Heart left ventricle (tissue), 16 donors: Measurements from ENCODE around the gene FUOM. TPM values are rescaled to one million over a fixed set of nuclear protein-coding genes. Genes with fewer than 3 reads are reported as not detected.

ENCODE experiments used
- ATAC-seq, 4 donors: fragments of 200-7000 bp; cut with Tn5 transposase; one replicate each; pipeline ENCODE4 v1.9.1; 2020 to 2022; ENCODE audit warnings: moderate library complexity in 4 of 4, mild to moderate bottlenecking in 3 of 4, moderate number of reproducible peaks in 1 of 4
- DNase-seq, 5 donors: peaks; one replicate each; pipeline ENCODE4 v3.0.0-alpha.2; 2020
- H3K27ac ChIP-seq, 12 donors: fragments of 200-600 bp; sonication (generic) in 4 of 12; one replicate each; pipeline versions ENCODE4 v1.5.0 to v1.8.0; 2016 to 2022; ENCODE audit warnings: mild to moderate bottlenecking in 2 of 12
- H3K27me3 ChIP-seq, 9 donors: fragments of 200-600 bp; sonication (generic) in 2 of 9; one replicate each; pipeline versions ENCODE4 v1.5.1 to v1.8.0; 2016 to 2022; ENCODE audit warnings: mild to moderate bottlenecking in 3 of 9
- H3K36me3 ChIP-seq, 9 donors: fragments of 200-600 bp; sonication (generic) in 2 of 9; one replicate each; pipeline versions ENCODE4 v1.5.0 to v1.8.0; 2018 to 2022; ENCODE audit warnings: mild to moderate bottlenecking in 2 of 9
- H3K4me1 ChIP-seq, 12 donors: fragments of 200-600 bp; sonication (generic) in 4 of 12; one replicate each; pipeline versions ENCODE4 v1.5.0 to v1.8.0; 2016 to 2022; ENCODE audit warnings: mild to moderate bottlenecking in 3 of 12
- H3K4me3 ChIP-seq, 12 donors: fragments of 200-600 bp; sonication (generic) in 4 of 12; one replicate each; pipeline versions ENCODE4 v1.5.0 to v1.8.0; 2017 to 2022; ENCODE audit warnings: mild to moderate bottlenecking in 9 of 12, moderate library complexity in 4 of 12
- H3K9me3 ChIP-seq, 12 donors: fragments of 200-600 bp; sonication (generic) in 4 of 12; one replicate each; pipeline versions ENCODE4 v1.5.0 to v1.8.0; 2016 to 2022; ENCODE audit warnings: mild to moderate bottlenecking in 1 of 12
- CTCF ChIP-seq, 12 donors: fragments of 200-600 bp; sonication (generic) in 4 of 12; IDR thresholded peaks; one replicate each; pipeline versions ENCODE4 v1.5.0 to v1.8.0; 2018 to 2022; ENCODE audit warnings: antibody characterized with exemption in 12 of 12, mild to moderate bottlenecking in 5 of 12
- POLR2A ChIP-seq, 2 donors: fragments of 450-650 bp; IDR thresholded peaks; one replicate each; pipeline ENCODE4 v1.6.1; 2017; ENCODE audit warnings: antibody characterized with exemption in 2 of 2, mild to moderate bottlenecking in 2 of 2, moderate library complexity in 2 of 2
- WGBS, 4 donors: extraction: QIAGEN DNeasy Blood & Tissue Kit in 2 of 4; methylation state at CpG; one replicate each; pipeline versions ENCODE4 v1.1.5 to v1.1.7; 2013 to 2018; 5-methylcytosine and 5-hydroxymethylcytosine counted together
- intact Hi-C, 10 donors: fragments of 100-400 bp; cut with DNase I; formaldehyde crosslinking; loops; one replicate each; pipeline versions ENCODE4 v1.11.1 to v1.14.2; 2022
- polyA plus RNA-seq, 2 donors: library from polyadenylated mRNA; stranded (reverse); fragments of 200-250 nt; gene quantifications; one replicate each; pipeline ENCODE4 v1.2.3, GENCODE V29; 2013
- total RNA-seq, 9 donors: library from RNA; depleted of rRNA in 2 of 9; stranded (reverse); fragments of >200 nt in 2 of 9; fragmentation: NEBNext Ultra II Directional in 3 of 9; extraction: Animal tissue kit (Norgen Biotek cat#: 25700) in 3 of 9; gene quantifications; one replicate each; pipeline versions ENCODE4 v1.1.0 to v1.2.4, GENCODE V29; 2016 to 2023
- donor health status: ischemic (EF 13 %, LVEDD 7.1; RV severe dilation, severe dysfunction).
- donor health status: healthy with polysubstance abuse.
- donor health status: DM: no; HTN: yes; CAD: no.
- donor health status: DM: no; HTN: no; CAD: no.
- donor health status: ischemic (EF 25% LVEDD 6.9; RV normal size, moderate dysfunction).
- donor health status: ischemic (EF 25% LVEDD 5.7; RV mildly dilated, moderate dysfunction).
- donor health status: healthy.
- donor health status: DM: yes; HTN: yes; CAD: no.
- donor health status: ischemic (EF 35%, LVEDD 5.7; RV mildly dilated, moderate dysfunction).
- donor health status: nonischemic (EF 11% LVEDD 7.7; RV severe dilation, severe dysfunction).
- donor health status: DM: yes; HTN: yes; CAD: no.
- donor health status: PGD.
- donor health status: ischemic (EF 29% LVEDD 5.4; RV normal size, mild dysfunction).
- donor health status: nonischemic (EF 23%, LVEDD 6.1; RV moderate dilation, normal function).

The FUOM gene
- total and polyA plus RNA-seq, 11 donors = 4.3 to 24.1 (median 8.4) TPM

- intact Hi-C loops = no loop called here
- Histone ChIP-seq H3K4me1 (peaks cover 0 to 25% (median 17%) of the 10 kb centered on the region in 12 donors), H3K36me3 (peaks cover 0 to 34% (median 24%) of the 10 kb centered on the region in 9 donors), H3K27ac (peak within 1 kb of the TSS; percentile 81 to 96 (median 88)), H3K27me3 (no peaks in the 10 kb centered on the region), H3K4me3 (peak within 1 kb of the TSS; percentile 35 to 93 (median 80)), H3K9me3 (no peaks in the 10 kb centered on the region)
- 1 to 2% (median 1%) methylated on average over 29 to 89 of the region's 89 CpGs for WGBS, 4 donors
- peak; percentile 97 to 99 (median 98) for DNase-seq
- TF ChIP-seq CTCF (IDR thresholded peaks at IDR 0.05) = no peak
- peak in 1 of 2 donors; percentile 85 for TF ChIP-seq POLR2A (IDR thresholded peaks at IDR 0.05)
- ATAC-seq = peak; percentile 96 to 99 (median 98)
Measured at GRCh38 chr10:133373174-133374090, 15.6 kb upstream of the FUOM start, which contains the start of gene ECHS1. Gene ECHS1 (minus strand): TSS chr10:133373354. CDS start chr10:133373333, 21 bp downstream.

- H3K9me3 ChIP-seq = no peaks in the 10 kb centered on the region
- DNase-seq = peak in 2 of 5 donors; percentile 43 to 69
- peak in 1 of 4 donors; percentile 2 for ATAC-seq
- H3K27me3 ChIP-seq = no peaks in the 10 kb centered on the region
- peaks cover 0 to 43% (median 31%) of the 10 kb centered on the region in 9 donors for H3K36me3 ChIP-seq
- peaks cover 0 to 19% (median 12%) of the 10 kb centered on the region in 12 donors for H3K4me1 ChIP-seq
- H3K4me3 ChIP-seq = peak overlapping the region in 11 of 12 donors; percentile 10 to 93 (median 79)
- intact Hi-C loops = no loop called here
- peak overlapping the region in 1 of 12 donors; percentile 87 for H3K27ac ChIP-seq
- TF ChIP-seq POLR2A (IDR thresholded peaks at IDR 0.05) (no peak), CTCF (IDR thresholded peaks at IDR 0.05) (no peak)
- 22 to 42% (median 39%) methylated on average over 7 to 20 of the region's 20 CpGs for WGBS, 4 donors
Measured at GRCh38 chr10:133372507-133372906, 14.7 kb upstream of the FUOM start.

- DNase-seq (no peak), ATAC-seq (no peak)
- H3K4me3 ChIP-seq = no peak overlapping the region
- H3K36me3 ChIP-seq = peaks cover 2 to 64% (median 53%) of the 10 kb centered on the region in 9 donors
- H3K27ac ChIP-seq = no peak overlapping the region
- no peaks in the 10 kb centered on the region for H3K27me3 ChIP-seq
- H3K9me3 ChIP-seq = no peaks in the 10 kb centered on the region
- WGBS, 4 donors = 90 to 94% (median 93%) methylated on average over 18 to 24 of the region's 24 CpGs
- H3K4me1 ChIP-seq = peaks cover 0 to 18% (median 12%) of the 10 kb centered on the region in 12 donors
- intact Hi-C loops = no loop called here
- TF ChIP-seq CTCF (IDR thresholded peaks at IDR 0.05) (no peak), POLR2A (IDR thresholded peaks at IDR 0.05) (no peak)
Measured at GRCh38 chr10:133370030-133370786, 12.4 kb upstream of the FUOM start.
